H1 (cell line): ENCODE data around the gene GUCA1A. TPM values are rescaled to one million over a fixed set of nuclear protein-coding genes. Genes with fewer than 3 reads are reported as not detected.

Experiments
- BCL11A ChIP-seq, 2 experiments: IDR thresholded peaks; one replicate each; pipeline ENCODE4 v1.6.1; 2011; ENCODE audit warnings: low read depth in 2 of 2, low read length in 2 of 2, mild to moderate bottlenecking in 2 of 2
- CTCF ChIP-seq, 3 experiments: IDR thresholded peaks; 1 replicate in 2 of 3; 2 replicates in 1 of 3; pipeline versions ENCODE4 v1.5.1 to v1.6.1; 2011; ENCODE audit warnings: low read length in 3 of 3, mild to moderate bottlenecking in 3 of 3, inconsistent platforms in 2 of 3, low read depth in 1 of 3, moderate library complexity in 1 of 3; ENCODE audit not compliant: insufficient read depth in 1 of 3; ENCODE audit errors: control extremely low read depth in 1 of 3
- FOSL1 ChIP-seq: IDR thresholded peaks from 2 replicates; pipeline ENCODE4 v1.6.1; 2011; ENCODE audit warnings: mild to moderate bottlenecking, low read depth, low read length, moderate library complexity; ENCODE audit not compliant: insufficient read depth
- GTF2F1 ChIP-seq: IDR thresholded peaks from 2 replicates; pipeline ENCODE4 v1.6.1; 2012; ENCODE audit warnings: low read depth, low read length, improper control_type of control experiment, borderline replicate concordance
- HDAC6 ChIP-seq: IDR thresholded peaks from one replicate; pipeline ENCODE4 v1.7.1; 2012; ENCODE audit warnings: low read depth, mild to moderate bottlenecking, inconsistent platforms, low read length, moderate library complexity
- KDM1A ChIP-seq: fragments of 200-600, 300-600 bp; sonication (generic); IDR thresholded peaks from 2 replicates; pipeline ENCODE4 v1.7.1; 2016; ENCODE audit warnings: mild to moderate bottlenecking, low read length, borderline replicate concordance
- KDM4A ChIP-seq: IDR thresholded peaks from one replicate; pipeline ENCODE4 v1.7.1; 2012; ENCODE audit warnings: low read depth, mild to moderate bottlenecking, moderate library complexity, low read length, inconsistent platforms; ENCODE audit not compliant: severe bottlenecking
- KDM5A ChIP-seq: fragments of 200-600 bp; IDR thresholded peaks from 2 replicates; pipeline ENCODE4 v1.7.1; 2012; ENCODE audit warnings: mild to moderate bottlenecking, low read length, inconsistent platforms, mixed read lengths
- NRF1 ChIP-seq: IDR thresholded peaks from 2 replicates; pipeline ENCODE4 v1.6.1; 2011; ENCODE audit warnings: mild to moderate bottlenecking, low read depth, low read length, improper control_type of control experiment
- RXRA ChIP-seq: IDR thresholded peaks from 2 replicates; pipeline ENCODE4 v1.6.1; 2011; ENCODE audit warnings: low read depth, mild to moderate bottlenecking, low read length, moderate library complexity; ENCODE audit not compliant: insufficient read depth
- SP4 ChIP-seq: IDR thresholded peaks from 2 replicates; pipeline ENCODE4 v1.6.1; 2012; ENCODE audit warnings: low read length, inconsistent platforms
- USF2 ChIP-seq: IDR thresholded peaks from 2 replicates; pipeline ENCODE4 v1.6.1; 2011; ENCODE audit warnings: low read length, improper control_type of control experiment
- polyA plus RNA-seq, 7 experiments: library from polyadenylated mRNA; depleted of rRNA in 3 of 7; stranded (reverse) in 5 of 7; unstranded in 2 of 7; fragments of >200 nt in 5 of 7; fragments of 200-250 nt in 2 of 7; gene quantifications; 1 replicate in 5 of 7; 2 replicates in 1 of 7; 4 replicates in 1 of 7; pipeline versions ENCODE4 v1.2.1 to v1.2.3, GENCODE V29; 2011 to 2013; ENCODE audit warnings: missing spikeins in 2 of 7, mixed read lengths in 2 of 7
- total RNA-seq: library from RNA; stranded (reverse); fragmentation: NEBNext Ultra II Directional; extraction: Animal tissue kit (Norgen Biotek cat#: 25700); gene quantifications from 2 replicates; pipeline ENCODE4 v1.2.1, GENCODE V29; 2021
- TF ChIP-seq, protein P1 (sequence below): IDR thresholded peaks from 2 replicates; pipeline ENCODE4 v1.6.1; 2012; ENCODE audit warnings: inconsistent platforms

GUCA1A gene
- total and polyA plus RNA-seq, 2 of the 8 experiments (the other 6 are each of a cell fraction or from before 2014, with no cell fraction given) = 4.6 to 24.6 TPM

- no peak for TF ChIP-seq GTF2F1
- TF ChIP-seq KDM5A = no peak
- no peak for TF ChIP-seq KDM4A
- TF ChIP-seq CTCF (IDR thresholded peaks at IDR 0.05; ENCODE audit: control extremely low read depth in 1 of 3, insufficient read depth in 1 of 3, low read depth in 1 of 3, low read length in 3 of 3) = peak; percentile 80 to 93 (median 89)
- TF ChIP-seq NRF1 = no peak
- no peak for TF ChIP-seq FOSL1
- TF ChIP-seq BCL11A (IDR thresholded peaks at IDR 0.05; ENCODE audit: low read depth in 2 of 2, low read length in 2 of 2) = no peak
- no peak for TF ChIP-seq USF2
- TF ChIP-seq HDAC6 = no peak
- TF ChIP-seq, protein P1, sequence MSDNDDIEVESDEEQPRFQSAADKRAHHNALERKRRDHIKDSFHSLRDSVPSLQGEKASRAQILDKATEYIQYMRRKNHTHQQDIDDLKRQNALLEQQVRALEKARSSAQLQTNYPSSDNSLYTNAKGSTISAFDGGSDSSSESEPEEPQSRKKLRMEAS = peak; percentile 63
- TF ChIP-seq SP4 = 0 out of 2 replicates have a peak, but pooled peaks have one; percentile 42
- TF ChIP-seq KDM1A = no peak
- TF ChIP-seq RXRA = no peak
These were observed 6.6 kb upstream of the GUCA1A start (continued) for GRCh38 chr6:42166444-42167141.
